Loucy (cell line): ENCODE measurements around the gene ANKRD65.
A peak's percentile ranks its signal among the peaks of the same experiment; 100 is the strongest.
"Not testable (repeated sequence)": the region's sequence is repeated elsewhere in the genome, so short reads cannot be mapped to it uniquely, and the experiment has no call there.

ENCODE experiments used
- H2AFZ ChIP-seq: fragments of 200-600 bp; sonication (generic); 2 replicates; pipeline ENCODE4 v1.6.0; 2016; ENCODE audit warnings: antibody characterized with exemption, mild to moderate bottlenecking, low read length, moderate library complexity
- H3F3A ChIP-seq: fragments of 200-600 bp; 2 replicates; pipeline ENCODE4 v1.6.0; 2016; ENCODE audit warnings: antibody characterized with exemption, low read depth, mild to moderate bottlenecking
- H3K27me3 ChIP-seq: fragments of 200-600 bp; sonication (generic); 2 replicates; pipeline ENCODE4 v1.6.1; 2014; ENCODE audit warnings: low read length, mild to moderate bottlenecking; ENCODE audit not compliant: insufficient read depth, poor library complexity, severe bottlenecking
- H3K36me3 ChIP-seq: fragments of 200-600 bp; sonication (generic); 2 replicates; pipeline ENCODE4 v1.6.1; 2016; ENCODE audit warnings: low read length; ENCODE audit not compliant: insufficient read depth
- H3K4me1 ChIP-seq: fragments of 200-600 bp; sonication (generic); 2 replicates; pipeline ENCODE4 v1.5.1; 2014; ENCODE audit warnings: low read length, mild to moderate bottlenecking; ENCODE audit not compliant: insufficient read depth, poor library complexity, severe bottlenecking
- H3K4me2 ChIP-seq: fragments of 200-600 bp; sonication (generic); 2 replicates; pipeline ENCODE4 v1.6.0; 2014; ENCODE audit warnings: antibody characterized with exemption, low read length, low read depth, mild to moderate bottlenecking; ENCODE audit not compliant: poor library complexity, severe bottlenecking
- H3K4me3 ChIP-seq: fragments of 200-600 bp; sonication (generic); 2 replicates; pipeline ENCODE4 v1.5.1; 2014; ENCODE audit warnings: low read length, mild to moderate bottlenecking, mixed read lengths; ENCODE audit not compliant: poor library complexity, severe bottlenecking
- H3K79me2 ChIP-seq: fragments of 200-600 bp; sonication (generic); 2 replicates; pipeline ENCODE4 v1.6.1; 2014; ENCODE audit warnings: low read length; ENCODE audit not compliant: insufficient read depth
- H3K9ac ChIP-seq: fragments of 200-600 bp; sonication (generic); 2 replicates; pipeline ENCODE4 v1.6.0; 2014; ENCODE audit warnings: mild to moderate bottlenecking, low read depth, low read length, moderate library complexity; ENCODE audit not compliant: poor library complexity, severe bottlenecking
- H3K9me2 ChIP-seq: fragments of 200-600 bp; sonication (generic); replicated peaks from 2 replicates; pipeline ENCODE4 v1.6.1; 2016; ENCODE audit warnings: low read depth, low read length, mixed read lengths
- H3K9me3 ChIP-seq: fragments of 200-600 bp; sonication (generic); 2 replicates; pipeline ENCODE4 v1.6.1; 2014; ENCODE audit warnings: mild to moderate bottlenecking, antibody characterized with exemption, low read length, low read depth; ENCODE audit not compliant: insufficient read depth
- H4K20me1 ChIP-seq: fragments of 200-600 bp; sonication (generic); 2 replicates; pipeline ENCODE4 v1.6.0; 2014; ENCODE audit warnings: antibody characterized with exemption, low read length, mild to moderate bottlenecking; ENCODE audit not compliant: insufficient read depth, poor library complexity, severe bottlenecking
- CTCF ChIP-seq: fragments of 200-600 bp; sonication (generic); conservative IDR thresholded peaks from 2 replicates; pipeline ENCODE4 v1.5.1; 2014; ENCODE audit warnings: mild to moderate bottlenecking, antibody characterized with exemption, low read length
- EZH2phosphoT487 ChIP-seq: fragments of 200-600 bp; IDR thresholded peaks from 2 replicates; pipeline ENCODE4 v1.6.1; 2018; ENCODE audit warnings: antibody characterized with exemption, mild to moderate bottlenecking, moderate library complexity, borderline replicate concordance

ANKRD65 gene

GRCh38 chr1:1403653-1404052, 17.4 kb downstream of the ANKRD65 start:
- peaks cover 49% of the 10 kb centered on the region for H4K20me1 ChIP-seq
- H3K9ac ChIP-seq: no peak overlapping the region
- H3K4me3 ChIP-seq: no peak overlapping the region
- no peak for TF ChIP-seq EZH2phosphoT487
- TF ChIP-seq CTCF: no peak
- H3K9me3 ChIP-seq: no peaks in the 10 kb centered on the region
- H3K27me3 ChIP-seq: peaks cover 4% of the 10 kb centered on the region
- H3F3A ChIP-seq: no peaks in the 10 kb centered on the region
- peaks cover 85% of the 10 kb centered on the region for H3K79me2 ChIP-seq
- H3K4me2 ChIP-seq: no peak overlapping the region
- peaks cover 39% of the 10 kb centered on the region for H3K4me1 ChIP-seq
- no peak overlapping the region for H2AFZ ChIP-seq
- H3K36me3 ChIP-seq: peaks cover 33% of the 10 kb centered on the region; the same call in 1 of the 2 replicates
- no peaks in the 10 kb centered on the region for H3K9me2 ChIP-seq

- not testable (repeated sequence) for H3K4me2 ChIP-seq, H3F3A ChIP-seq, H3K9me3 ChIP-seq, H2AFZ ChIP-seq, H3K9me2 ChIP-seq, H3K4me3 ChIP-seq, H3K9ac ChIP-seq, H3K27me3 ChIP-seq
- Histone ChIP-seq H3K36me3 (peaks cover 33% of the 10 kb centered on the region; the same call in 1 of the 2 replicates), H4K20me1 (peaks cover 48% of the 10 kb centered on the region), H3K79me2 (peaks cover 85% of the 10 kb centered on the region), H3K4me1 (peaks cover 41% of the 10 kb centered on the region)
These were observed 18.1 kb downstream of the ANKRD65 start for GRCh38 chr1:1402901-1403392.

GRCh38 chr1:1402072-1402900, 18.8 kb downstream of the ANKRD65 start:
- no peak overlapping the region for H3K9ac ChIP-seq
- H3K4me2 ChIP-seq: peak overlapping the region; percentile 33
- H3K79me2 ChIP-seq: peaks cover 85% of the 10 kb centered on the region
- H2AFZ ChIP-seq: no peak overlapping the region
- H3F3A ChIP-seq: no peaks in the 10 kb centered on the region
- H3K27me3 ChIP-seq: peaks cover 6% of the 10 kb centered on the region
- TF ChIP-seq EZH2phosphoT487 (no peak), CTCF (peak; percentile 72)
- H3K36me3 ChIP-seq: peaks cover 37% of the 10 kb centered on the region; the same call in 1 of the 2 replicates
- H3K9me2 ChIP-seq: no peaks in the 10 kb centered on the region
- no peaks in the 10 kb centered on the region for H3K9me3 ChIP-seq
- no peak overlapping the region for H3K4me3 ChIP-seq
- peaks cover 48% of the 10 kb centered on the region for H3K4me1 ChIP-seq
- H4K20me1 ChIP-seq: peaks cover 49% of the 10 kb centered on the region
